Right lobe of liver (tissue), 6 donors: ENCODE results near the gene PLSCR4. TPM values are rescaled to one million over a fixed set of nuclear protein-coding genes. Genes with fewer than 3 reads are reported as not detected.

Experiments
- ATAC-seq, 4 donors: fragments of 200-7000 bp; cut with Tn5 transposase; one replicate each; pipeline ENCODE4 v1.9.1; 2020; ENCODE audit warnings: mild to moderate bottlenecking in 4 of 4, moderate library complexity in 4 of 4
- DNase-seq, 3 donors: peaks; one replicate each; pipeline ENCODE4 v3.0.0-alpha.2; 2020
- H3K27ac ChIP-seq, 3 donors: fragments of 200-600 bp; one replicate each; pipeline ENCODE4 v1.8.0; 2022
- H3K27me3 ChIP-seq, 2 donors: fragments of 200-600 bp; one replicate each; pipeline ENCODE4 v1.8.0; 2022
- H3K36me3 ChIP-seq, 4 donors: fragments of 200-600 bp; sonication (generic) in 1 of 4; one replicate each; pipeline versions ENCODE4 v1.5.1 to v1.8.0; 2017 to 2022; ENCODE audit warnings: control low read depth in 1 of 4
- H3K4me1 ChIP-seq, 4 donors: fragments of 200-600 bp; sonication (generic) in 1 of 4; one replicate each; pipeline versions ENCODE4 v1.5.1 to v1.8.0; 2017 to 2022; ENCODE audit warnings: control low read depth in 1 of 4
- H3K4me3 ChIP-seq, 3 donors: fragments of 200-600 bp; one replicate each; pipeline ENCODE4 v1.8.0; 2022
- H3K9me3 ChIP-seq, 4 donors: fragments of 200-600 bp; sonication (generic) in 1 of 4; one replicate each; pipeline versions ENCODE4 v1.5.1 to v1.8.0; 2017 to 2022; ENCODE audit warnings: control low read depth in 1 of 4
- POLR2A ChIP-seq: fragments of 450-650 bp; IDR thresholded peaks from one replicate; pipeline ENCODE4 v1.6.1; 2017; ENCODE audit warnings: antibody characterized with exemption, mild to moderate bottlenecking
- WGBS: methylation state at CpG from one replicate; pipeline ENCODE4 v1.1.6; 2018; ENCODE audit warnings: low coverage, low lambda C conversion rate; ENCODE audit not compliant: insufficient coverage; ENCODE audit errors: missing lambda C conversion rate; 5-methylcytosine and 5-hydroxymethylcytosine counted together
- intact Hi-C, 2 donors: fragments of 100-400 bp; cut with DNase I; formaldehyde crosslinking; loops; one replicate each; pipeline versions ENCODE4 v1.11.2 to v1.14.1; 2022
- total RNA-seq, 6 experiments: library from RNA; depleted of rRNA in 2 of 6; stranded (reverse); fragments of >200 nt in 2 of 6; fragmentation: NEBNext Ultra II Directional in 3 of 6; extraction: Animal tissue kit (Norgen Biotek cat#: 25700) in 3 of 6; gene quantifications; one replicate each; pipeline versions ENCODE4 v1.1.0 to v1.2.4, GENCODE V29; 2016 to 2023
- TF ChIP-seq, protein P1 (sequence below), 4 donors: fragments of 200-600 bp in 3 of 4; fragments of 450-650 bp in 1 of 4; IDR thresholded peaks; one replicate each; pipeline versions ENCODE4 v1.5.1 to v1.8.0; 2016 to 2022; ENCODE audit warnings: antibody characterized with exemption in 4 of 4, mild to moderate bottlenecking in 2 of 4
- donor health status: DM: no; HTN: yes; CAD: no.
- donor health status: DM: no; HTN: no; CAD: no.
- donor health status: DM: no; HTN: no; CAD: no.
- donor health status: DM: no; HTN: yes; CAD: no.
- donor health status: DM: no; HTN: yes; CAD: no.

Gene PLSCR4
- total RNA-seq, 6 experiments from 2014 or later = 25.2 to 44.9 (median 42.4) TPM

DNA sequence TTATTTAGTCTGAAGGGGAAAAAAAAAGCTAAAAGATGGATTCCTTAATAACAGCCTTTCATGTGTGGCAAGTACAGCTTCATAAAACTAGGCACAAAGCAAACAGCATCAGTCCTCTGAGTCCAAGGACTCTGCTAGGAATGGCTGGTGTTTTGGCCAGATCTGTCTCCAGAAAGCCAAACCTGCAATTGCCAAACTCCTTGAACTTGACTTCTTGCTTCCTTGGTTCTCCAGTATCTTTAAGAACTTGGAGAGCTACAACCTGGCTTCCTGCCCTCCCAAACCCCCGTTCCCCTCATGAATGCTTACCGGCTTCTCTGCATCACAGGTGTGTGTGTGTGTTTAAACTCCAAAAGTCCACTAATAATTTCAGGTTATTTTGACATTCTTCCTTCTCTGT lies 88.3 kb downstream of the PLSCR4 start:
- TF ChIP-seq, protein P1, sequence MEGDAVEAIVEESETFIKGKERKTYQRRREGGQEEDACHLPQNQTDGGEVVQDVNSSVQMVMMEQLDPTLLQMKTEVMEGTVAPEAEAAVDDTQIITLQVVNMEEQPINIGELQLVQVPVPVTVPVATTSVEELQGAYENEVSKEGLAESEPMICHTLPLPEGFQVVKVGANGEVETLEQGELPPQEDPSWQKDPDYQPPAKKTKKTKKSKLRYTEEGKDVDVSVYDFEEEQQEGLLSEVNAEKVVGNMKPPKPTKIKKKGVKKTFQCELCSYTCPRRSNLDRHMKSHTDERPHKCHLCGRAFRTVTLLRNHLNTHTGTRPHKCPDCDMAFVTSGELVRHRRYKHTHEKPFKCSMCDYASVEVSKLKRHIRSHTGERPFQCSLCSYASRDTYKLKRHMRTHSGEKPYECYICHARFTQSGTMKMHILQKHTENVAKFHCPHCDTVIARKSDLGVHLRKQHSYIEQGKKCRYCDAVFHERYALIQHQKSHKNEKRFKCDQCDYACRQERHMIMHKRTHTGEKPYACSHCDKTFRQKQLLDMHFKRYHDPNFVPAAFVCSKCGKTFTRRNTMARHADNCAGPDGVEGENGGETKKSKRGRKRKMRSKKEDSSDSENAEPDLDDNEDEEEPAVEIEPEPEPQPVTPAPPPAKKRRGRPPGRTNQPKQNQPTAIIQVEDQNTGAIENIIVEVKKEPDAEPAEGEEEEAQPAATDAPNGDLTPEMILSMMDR (IDR thresholded peaks at IDR 0.05) = no peak
- no peak for TF ChIP-seq POLR2A
- ATAC-seq (no peak), DNase-seq (no peak)
- Histone ChIP-seq H3K9me3 (no peaks in the 10 kb centered on the region), H3K4me1 (peaks cover 0 to 53% (median 13%) of the 10 kb centered on the region in 4 donors), H3K4me3 (no peak overlapping the region), H3K27ac (peak overlapping the region; percentile 97 to 98 (median 98)), H3K27me3 (no peaks in the 10 kb centered on the region), H3K36me3 (no peaks in the 10 kb centered on the region)
- intact Hi-C loops = no loop called here
- WGBS = 6% methylated on average over 2 of the region's 2 CpGs

DNA sequence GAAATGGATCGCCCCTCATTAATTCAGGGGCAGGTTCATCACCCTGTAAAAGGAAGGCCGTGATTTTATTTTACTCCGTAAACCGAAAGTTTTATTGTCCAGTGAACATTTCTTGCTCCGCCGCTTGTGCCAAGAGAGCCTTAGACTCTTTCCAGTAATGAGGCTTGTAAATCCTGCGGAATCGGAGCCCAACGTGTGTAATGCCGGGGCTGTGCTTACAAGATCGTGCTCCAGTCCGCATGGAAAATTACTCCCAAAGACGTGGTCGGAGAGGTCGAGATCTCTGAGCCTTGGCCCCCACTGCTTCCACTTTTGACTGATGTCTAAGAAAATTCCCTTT lies 89.3 kb downstream of the PLSCR4 start:
- Histone ChIP-seq H3K4me1 (peaks cover 0 to 52% (median 17%) of the 10 kb centered on the region in 4 donors), H3K4me3 (peak overlapping the region; percentile 62 to 67 (median 67)), H3K9me3 (no peaks in the 10 kb centered on the region), H3K36me3 (no peaks in the 10 kb centered on the region), H3K27ac (peak overlapping the region; percentile 97 to 98 (median 98)), H3K27me3 (no peaks in the 10 kb centered on the region)
- DNase-seq (peak in 2 of 3 donors; percentile 31 to 57), ATAC-seq (peak; percentile 2 to 34 (median 6))
- TF ChIP-seq POLR2A = no peak
- TF ChIP-seq, protein P1 (IDR thresholded peaks at IDR 0.05) = no peak
- intact Hi-C loops = no loop called here
- WGBS = 6% methylated on average over 12 of the region's 15 CpGs

DNA sequence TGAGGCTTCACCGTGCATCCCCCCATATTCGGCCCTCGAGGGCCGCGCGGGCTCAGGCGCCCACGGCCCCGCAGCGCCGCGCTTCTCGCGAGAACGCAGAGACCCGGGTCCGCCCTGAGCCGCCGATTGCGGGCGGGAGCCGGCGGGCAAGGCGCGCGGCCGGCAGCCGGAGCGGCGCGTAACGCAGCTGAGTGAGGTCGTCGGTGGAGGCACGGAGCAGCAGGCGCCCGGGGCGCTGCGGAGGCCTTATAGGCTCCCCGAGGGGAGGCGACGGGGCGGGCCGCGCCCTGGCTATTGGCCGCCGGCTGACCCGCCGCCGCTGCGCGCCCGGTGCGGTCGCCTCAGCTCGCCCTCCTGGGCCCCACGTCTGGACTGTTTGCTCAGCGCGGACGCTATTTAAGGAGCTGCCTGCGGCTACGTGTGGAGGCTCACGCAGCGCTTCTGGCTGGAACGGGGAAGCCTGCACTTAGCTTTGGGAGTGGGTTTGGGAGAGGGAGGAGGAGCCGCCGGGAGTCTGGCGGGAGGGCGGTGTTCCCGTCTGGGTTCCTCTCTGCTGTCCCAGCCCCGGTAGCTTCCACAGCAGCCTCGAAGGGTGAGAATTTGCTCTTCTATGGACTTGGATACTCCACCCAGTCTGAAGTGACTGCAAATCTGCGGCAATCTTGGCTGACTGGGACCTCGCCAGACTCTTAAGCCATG lies 89.8 kb downstream of the PLSCR4 start, which contains the start of gene PLOD2:
TSS of gene PLOD2 (minus strand) at position 221 of the 699 bp plus-strand sequence. CDS start at position 26, 195 bp downstream.
- Histone ChIP-seq H3K4me1 (peaks cover 0 to 51% (median 19%) of the 10 kb centered on the region in 4 donors), H3K9me3 (no peaks in the 10 kb centered on the region), H3K4me3 (peak within 1 kb of the TSS; percentile 62 to 67 (median 67)), H3K27ac (peak within 1 kb of the TSS; percentile 97 to 98 (median 98)), H3K27me3 (no peaks in the 10 kb centered on the region), H3K36me3 (no peaks in the 10 kb centered on the region)
- TF ChIP-seq, protein P1 (IDR thresholded peaks at IDR 0.05) = no peak
- peak; percentile 99 for TF ChIP-seq POLR2A
- ATAC-seq (peak; percentile 72 to 92 (median 84)), DNase-seq (peak; percentile 89 to 93 (median 90))
- intact Hi-C loops = no loop called here
- 4% methylated on average over 32 of the region's 74 CpGs for WGBS

DNA sequence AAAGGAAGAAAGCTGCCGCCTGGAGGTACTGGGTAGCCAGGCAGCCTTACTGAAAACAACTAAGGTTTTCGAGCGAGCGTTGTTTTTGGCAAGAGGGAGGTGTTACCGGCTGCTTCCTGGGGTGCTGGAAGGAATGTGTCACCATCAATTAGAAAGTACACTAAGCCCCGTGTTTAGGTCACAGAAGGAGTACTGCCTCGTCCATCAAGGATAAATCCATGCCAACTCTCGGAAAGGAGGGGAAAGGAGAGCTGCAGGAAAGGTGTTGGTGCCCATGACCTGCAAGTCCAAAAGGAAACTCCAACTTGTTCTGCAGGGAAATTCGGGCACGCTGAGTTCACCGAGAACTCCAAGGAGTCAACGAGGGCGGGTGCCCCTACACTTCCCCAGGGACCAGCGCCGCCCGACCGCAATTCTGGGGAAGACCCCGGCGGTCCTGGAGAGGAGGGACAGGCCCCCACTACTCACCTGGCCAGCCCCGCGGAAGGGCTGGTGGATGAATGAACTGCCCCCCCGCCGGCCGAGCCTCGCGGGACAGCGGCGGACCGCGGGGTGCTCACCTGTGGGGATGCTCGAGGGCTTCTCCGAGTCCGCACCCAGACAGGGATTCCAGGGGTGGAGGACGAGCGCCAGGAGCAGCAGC lies 90.5 kb downstream of the PLSCR4 start:
- Histone ChIP-seq H3K9me3 (no peaks in the 10 kb centered on the region), H3K27me3 (no peaks in the 10 kb centered on the region), H3K27ac (peak overlapping the region; percentile 97 to 98 (median 98)), H3K4me1 (peaks cover 0 to 51% (median 22%) of the 10 kb centered on the region in 4 donors), H3K4me3 (peak overlapping the region; percentile 62 to 67 (median 67)), H3K36me3 (no peaks in the 10 kb centered on the region)
- ATAC-seq (peak; percentile 29 to 65 (median 52)), DNase-seq (peak; percentile 40 to 72 (median 66))
- 2% methylated on average over 15 of the region's 35 CpGs for WGBS
- TF ChIP-seq, protein P1 (IDR thresholded peaks at IDR 0.05) = peak; percentile 27 to 49 (median 40)
- peak; percentile 10 for TF ChIP-seq POLR2A
- intact Hi-C loops = no loop called here
